Neural progenitor cell (in vitro differentiated cells): ENCODE measurements around the gene PHF3. TPM values are rescaled to one million over a fixed set of nuclear protein-coding genes. Genes with fewer than 3 reads are reported as not detected.

Experiments used
- DNase-seq: peaks from one replicate; pipeline ENCODE4 v3.0.0-alpha.2; 2016; ENCODE audit warnings: low spot score
- H2AFZ ChIP-seq: fragments of 200-600 bp; sonication (generic); replicated peaks from 2 replicates; pipeline ENCODE4 v1.6.1; 2016; ENCODE audit warnings: antibody characterized with exemption
- H3F3A ChIP-seq: fragments of 200-600 bp; sonication (generic); 2 replicates; pipeline ENCODE4 v1.6.1; 2016; ENCODE audit warnings: antibody characterized with exemption, low read depth
- H3K27ac ChIP-seq: fragments of 200-600 bp; sonication (generic); 2 replicates; pipeline ENCODE4 v1.5.1; 2016; ENCODE audit warnings: mild to moderate bottlenecking
- H3K27me3 ChIP-seq: fragments of 200-600 bp; sonication (generic); 2 replicates; pipeline ENCODE4 v1.6.1; 2016; ENCODE audit warnings: mild to moderate bottlenecking, moderate library complexity
- H3K36me3 ChIP-seq: fragments of 200-600 bp; sonication (generic); 2 replicates; pipeline ENCODE4 v1.5.1; 2016
- H3K4me1 ChIP-seq: fragments of 200-600 bp; sonication (generic); 2 replicates; pipeline ENCODE4 v1.6.1; 2016; ENCODE audit warnings: mixed run types
- H3K4me2 ChIP-seq: fragments of 200-600 bp; sonication (generic); 2 replicates; pipeline ENCODE4 v1.6.1; 2016
- H3K4me3 ChIP-seq: fragments of 200-600 bp; sonication (generic); 2 replicates; pipeline ENCODE4 v1.5.1; 2016
- H3K79me2 ChIP-seq: fragments of 200-600 bp; sonication (generic); 2 replicates; pipeline ENCODE4 v1.6.1; 2016; ENCODE audit warnings: low read depth
- H3K9ac ChIP-seq: fragments of 200-600 bp; sonication (generic); 2 replicates; pipeline ENCODE4 v1.6.1; 2016
- H3K9me3 ChIP-seq: fragments of 200-600 bp; sonication (generic); 2 replicates; pipeline ENCODE4 v1.5.1; 2016; ENCODE audit warnings: low read depth
- H4K20me1 ChIP-seq: fragments of 200-600 bp; sonication (generic); 2 replicates; pipeline ENCODE4 v1.6.1; 2016; ENCODE audit warnings: low read depth
- H3K27ac Mint-ChIP-seq: 3 replicates; pipeline ENCODE4 v1.8.0; 2021; ENCODE audit warnings: mixed read lengths
- H3K27me3 Mint-ChIP-seq: 2 replicates; pipeline ENCODE4 v1.8.0; 2022; ENCODE audit warnings: low read depth, mild to moderate bottlenecking, inconsistent platforms, moderate library complexity, mixed read lengths; ENCODE audit not compliant: insufficient read depth
- H3K36me3 Mint-ChIP-seq: 3 replicates; pipeline ENCODE4 v1.8.0; 2021; ENCODE audit warnings: mixed read lengths
- H3K4me1 Mint-ChIP-seq: 3 replicates; pipeline ENCODE4 v1.8.0; 2021; ENCODE audit warnings: mixed read lengths
- H3K4me3 Mint-ChIP-seq: 3 replicates; pipeline ENCODE4 v1.8.0; 2021; ENCODE audit warnings: mild to moderate bottlenecking, moderate library complexity, mixed read lengths
- H3K9me3 Mint-ChIP-seq: 3 replicates; pipeline ENCODE4 v1.8.0; 2020; ENCODE audit warnings: mixed read lengths
- CTCF ChIP-seq: fragments of 200-600 bp; sonication (generic); IDR thresholded peaks from 2 replicates; pipeline ENCODE4 v1.5.1; 2017; ENCODE audit warnings: antibody characterized with exemption, mild to moderate bottlenecking
- EZH2 ChIP-seq: fragments of 200-600 bp; sonication (generic); IDR thresholded peaks from 2 replicates; pipeline ENCODE4 v1.6.1; 2017; ENCODE audit warnings: antibody characterized with exemption, mild to moderate bottlenecking, moderate library complexity
- EZH2phosphoT487 ChIP-seq: fragments of 200-600 bp; sonication (generic); IDR thresholded peaks from 2 replicates; pipeline ENCODE4 v1.6.1; 2017; ENCODE audit warnings: antibody characterized with exemption
- total RNA-seq: library from RNA; depleted of rRNA; stranded (reverse); fragments of >200 nt; gene quantifications from 2 replicates; pipeline ENCODE4 v1.2.3, GENCODE V29; 2015; ENCODE audit warnings: low replicate concordance

The PHF3 gene
- total RNA-seq, 1 donor from 2014 or later, result 100 TPM

- Mint-ChIP-seq H3K36me3 (peaks cover 4% of the 10 kb centered on the region), H3K4me1 (no peaks in the 10 kb centered on the region), H3K4me3 (no peak overlapping the region), H3K9me3 (peaks cover 26% of the 10 kb centered on the region), H3K27ac (no peak overlapping the region), H3K27me3 (no peaks in the 10 kb centered on the region)
- Histone ChIP-seq H3K27ac (no peak overlapping the region), H3K4me1 (no peaks in the 10 kb centered on the region), H2AFZ (no peak overlapping the region), H3K27me3 (no peaks in the 10 kb centered on the region), H3K79me2 (no peaks in the 10 kb centered on the region), H3K4me3 (no peak overlapping the region), H3K4me2 (no peak overlapping the region), H3K9me3 (no peaks in the 10 kb centered on the region), H4K20me1 (no peaks in the 10 kb centered on the region), H3F3A (no peaks in the 10 kb centered on the region), H3K36me3 (no peaks in the 10 kb centered on the region), H3K9ac (no peak overlapping the region)
- TF ChIP-seq CTCF (no peak), EZH2phosphoT487 (no peak), EZH2 (no peak)
- DNase-seq, result no peak
These were observed 122.2 kb downstream of the PHF3 start for GRCh38 chr6:63757826-63758225.

- H3K9ac ChIP-seq, result no peak overlapping the region
- Mint-ChIP-seq H3K27me3 (no peaks in the 10 kb centered on the region), H3K9me3 (peaks cover 26% of the 10 kb centered on the region), H3K36me3 (peaks cover 4% of the 10 kb centered on the region), H3K4me1 (no peaks in the 10 kb centered on the region), H3K4me3 (no peak overlapping the region), H3K27ac (no peak overlapping the region)
- no peak overlapping the region for H3K4me2 ChIP-seq
- DNase-seq, result no peak
- no peaks in the 10 kb centered on the region for H3K9me3 ChIP-seq
- H3K4me1 ChIP-seq, result no peaks in the 10 kb centered on the region
- no peaks in the 10 kb centered on the region for H3K36me3 ChIP-seq
- H3K27ac ChIP-seq, result no peak overlapping the region
- H4K20me1 ChIP-seq, result no peaks in the 10 kb centered on the region
- no peak overlapping the region for H3K4me3 ChIP-seq
- no peaks in the 10 kb centered on the region for H3K27me3 ChIP-seq
- no peak overlapping the region for H2AFZ ChIP-seq
- TF ChIP-seq CTCF (no peak), EZH2phosphoT487 (no peak), EZH2 (no peak)
- no peaks in the 10 kb centered on the region for H3F3A ChIP-seq
- H3K79me2 ChIP-seq, result no peaks in the 10 kb centered on the region
These were observed 124.1 kb downstream of the PHF3 start for GRCh38 chr6:63759605-63760105.

DNA sequence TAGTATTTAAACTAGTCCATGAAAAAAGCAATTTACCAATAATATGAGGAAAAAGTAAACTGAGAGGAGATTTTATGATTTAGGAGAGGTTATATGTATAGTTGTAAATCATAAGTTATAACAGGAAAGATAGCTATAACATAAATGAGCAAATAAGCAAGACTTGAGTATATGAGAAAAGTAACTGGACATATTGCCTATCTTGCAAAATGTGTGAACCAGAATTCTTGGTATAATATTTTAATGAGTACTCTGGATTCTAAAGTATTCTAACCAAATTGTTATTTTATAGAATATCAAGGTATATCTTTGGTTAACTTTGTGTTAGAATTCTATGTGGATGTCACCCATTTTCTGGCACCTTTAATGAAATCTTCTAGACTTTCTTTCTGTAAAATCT is 124.6 kb downstream of the PHF3 start:
- H3K9me3 ChIP-seq, result no peaks in the 10 kb centered on the region
- H3K4me1 ChIP-seq, result no peaks in the 10 kb centered on the region
- DNase-seq, result no peak
- Mint-ChIP-seq H3K4me3 (no peak overlapping the region), H3K4me1 (no peaks in the 10 kb centered on the region), H3K27ac (no peak overlapping the region), H3K9me3 (peaks cover 21% of the 10 kb centered on the region), H3K36me3 (peaks cover 4% of the 10 kb centered on the region), H3K27me3 (no peaks in the 10 kb centered on the region)
- H3K27me3 ChIP-seq, result no peaks in the 10 kb centered on the region
- no peaks in the 10 kb centered on the region for H4K20me1 ChIP-seq
- H3K27ac ChIP-seq, result no peak overlapping the region
- no peak overlapping the region for H3K9ac ChIP-seq
- no peaks in the 10 kb centered on the region for H3K79me2 ChIP-seq
- H3K36me3 ChIP-seq, result no peaks in the 10 kb centered on the region
- TF ChIP-seq CTCF (no peak), EZH2phosphoT487 (no peak), EZH2 (no peak)
- H2AFZ ChIP-seq, result no peak overlapping the region
- no peaks in the 10 kb centered on the region for H3F3A ChIP-seq
- no peak overlapping the region for H3K4me2 ChIP-seq
- no peak overlapping the region for H3K4me3 ChIP-seq
